ENCODE measurements around the gene SMTNL1.
"Not testable (repeated sequence)": the region's sequence is repeated elsewhere in the genome, so short reads cannot be mapped to it uniquely, and the experiment has no call there.

SMTNL1 gene

GRCh38 chr11:57534449-57534848 lies 2.9 kb upstream of the SMTNL1 start:
- in situ Hi-C loops (cut with HindIII; ENCODE audit: low pct_ligation_motif_present, low pct_unique_long_range_greater_than_20kb, low sequenced_read_pairs); DNase-seq: not testable (repeated sequence)

- no peak for DNase-seq
- in situ Hi-C loops (cut with HindIII; ENCODE audit: low pct_ligation_motif_present, low pct_unique_long_range_greater_than_20kb, low sequenced_read_pairs) = no loop called here
Measured at GRCh38 chr11:57539342-57539741, 1.9 kb downstream of the SMTNL1 start.

- in situ Hi-C loops (cut with HindIII; ENCODE audit: low pct_ligation_motif_present, low pct_unique_long_range_greater_than_20kb, low sequenced_read_pairs) = no loop called here
- no peak for DNase-seq
Measured at GRCh38 chr11:57541169-57541568, 3.8 kb downstream of the SMTNL1 start.

GRCh38 chr11:57542582-57542981 lies 5.2 kb downstream of the SMTNL1 start:
- in situ Hi-C loops (cut with HindIII; ENCODE audit: low pct_ligation_motif_present, low pct_unique_long_range_greater_than_20kb, low sequenced_read_pairs) = no loop called here
- no peak for DNase-seq

- no peak for DNase-seq
Measured at GRCh38 chr11:57543593-57543992, 6.2 kb downstream of the SMTNL1 start.

GRCh38 chr11:57544566-57544965 lies 7.2 kb downstream of the SMTNL1 start:
- in situ Hi-C loops (cut with HindIII; ENCODE audit: low pct_ligation_motif_present, low pct_unique_long_range_greater_than_20kb, low sequenced_read_pairs) = no loop called here
- DNase-seq = no peak

More at GRCh38 chr11:57543593-57543992, 6.2 kb downstream of the SMTNL1 start:
- in situ Hi-C loops (cut with HindIII; ENCODE audit: low pct_ligation_motif_present, low pct_unique_long_range_greater_than_20kb, low sequenced_read_pairs) = no loop called here

- in situ Hi-C loops (cut with HindIII; ENCODE audit: low pct_ligation_motif_present, low pct_unique_long_range_greater_than_20kb, low sequenced_read_pairs) = no loop called here
- no peak for DNase-seq
Measured at GRCh38 chr11:57545883-57546282, 8.5 kb downstream of the SMTNL1 start.

- in situ Hi-C loops (cut with HindIII; ENCODE audit: low pct_ligation_motif_present, low pct_unique_long_range_greater_than_20kb, low sequenced_read_pairs) = no loop called here
- no peak for DNase-seq
Measured at GRCh38 chr11:57546451-57546850, 9.1 kb downstream of the SMTNL1 start.

GRCh38 chr11:57546869-57547475 lies 9.6 kb downstream of the SMTNL1 start:
- peak; percentile 31 for DNase-seq
- in situ Hi-C loops (cut with HindIII; ENCODE audit: low pct_ligation_motif_present, low pct_unique_long_range_greater_than_20kb, low sequenced_read_pairs) = no loop called here

- no peak for DNase-seq
- in situ Hi-C loops (cut with HindIII; ENCODE audit: low pct_ligation_motif_present, low pct_unique_long_range_greater_than_20kb, low sequenced_read_pairs) = no loop called here
Measured at GRCh38 chr11:57547854-57548377, 10.5 kb downstream of the SMTNL1 start.

GRCh38 chr11:57549983-57550382 lies 12.6 kb downstream of the SMTNL1 start:
- DNase-seq = no peak
- in situ Hi-C loops (cut with HindIII; ENCODE audit: low pct_ligation_motif_present, low pct_unique_long_range_greater_than_20kb, low sequenced_read_pairs) = no loop called here

- DNase-seq = no peak
- in situ Hi-C loops (cut with HindIII; ENCODE audit: low pct_ligation_motif_present, low pct_unique_long_range_greater_than_20kb, low sequenced_read_pairs) = no loop called here
Measured at GRCh38 chr11:57551941-57552340, 14.5 kb downstream of the SMTNL1 start.

GRCh38 chr11:57552479-57552878 lies 15.1 kb downstream of the SMTNL1 start:
- in situ Hi-C loops (cut with HindIII; ENCODE audit: low pct_ligation_motif_present, low pct_unique_long_range_greater_than_20kb, low sequenced_read_pairs) = no loop called here
- no peak for DNase-seq

- in situ Hi-C loops (cut with HindIII; ENCODE audit: low pct_ligation_motif_present, low pct_unique_long_range_greater_than_20kb, low sequenced_read_pairs) = no loop called here
- no peak for DNase-seq
Measured at GRCh38 chr11:57555393-57555792, 18.0 kb downstream of the SMTNL1 start.

- in situ Hi-C loops (cut with HindIII; ENCODE audit: low pct_ligation_motif_present, low pct_unique_long_range_greater_than_20kb, low sequenced_read_pairs) = no loop called here
- no peak for DNase-seq
Measured at GRCh38 chr11:57556041-57556440, 18.6 kb downstream of the SMTNL1 start.

GRCh38 chr11:57560146-57560545 lies 22.8 kb downstream of the SMTNL1 start:
- in situ Hi-C loops (cut with HindIII; ENCODE audit: low pct_ligation_motif_present, low pct_unique_long_range_greater_than_20kb, low sequenced_read_pairs) = no loop called here
- DNase-seq = no peak

GRCh38 chr11:57562596-57562995 lies 25.2 kb downstream of the SMTNL1 start:
- no peak for DNase-seq
- in situ Hi-C loops (cut with HindIII; ENCODE audit: low pct_ligation_motif_present, low pct_unique_long_range_greater_than_20kb, low sequenced_read_pairs) = no loop called here

- peak; percentile 65 for DNase-seq
- in situ Hi-C loops (cut with HindIII; ENCODE audit: low pct_ligation_motif_present, low pct_unique_long_range_greater_than_20kb, low sequenced_read_pairs) = no loop called here
Measured at GRCh38 chr11:57566005-57566904, 28.9 kb downstream of the SMTNL1 start.

- in situ Hi-C loops (cut with HindIII; ENCODE audit: low pct_ligation_motif_present, low pct_unique_long_range_greater_than_20kb, low sequenced_read_pairs) = no loop called here
Measured at GRCh38 chr11:57566905-57567514, 29.6 kb downstream of the SMTNL1 start.

More at GRCh38 chr11:57566905-57567514, 29.6 kb downstream of the SMTNL1 start:
- peak; percentile 31 for DNase-seq

Measured in ACHN (cell line).